Epithelial cell of proximal tubule (primary cell): ENCODE results near the gene CKB. TPM values are rescaled to one million over a fixed set of nuclear protein-coding genes. Genes with fewer than 3 reads are reported as not detected.
A peak's percentile ranks its signal among the peaks of the same experiment; 100 is the strongest.
"Not testable (repeated sequence)": the region's sequence is repeated elsewhere in the genome, so short reads cannot be mapped to it uniquely, and the experiment has no call there.

Experiments
- DNase-seq: peaks from one replicate; pipeline ENCODE4 v3.0.0-alpha.2; 2011; ENCODE audit warnings: low read depth
- H3K4me3 ChIP-seq: 2 replicates; pipeline ENCODE4 v1.5.1; 2011; ENCODE audit warnings: low read depth, mild to moderate bottlenecking, low read length
- CTCF ChIP-seq: conservative IDR thresholded peaks from 2 replicates; pipeline ENCODE4 v1.5.1; 2012; ENCODE audit warnings: low read depth, mild to moderate bottlenecking, low read length
- total RNA-seq: library from RNA; depleted of rRNA; stranded (reverse); fragments of >200 nt; gene quantifications from 2 replicates; pipeline ENCODE4 v1.2.3, GENCODE V29; 2015

Gene CKB
- total RNA-seq, 1 donor from 2014 or later: 789 TPM

GRCh38 chr14:103526247-103526913 lies 3.8 kb upstream of the CKB start:
- no peak overlapping the region for H3K4me3 ChIP-seq
- no peak for DNase-seq
- no peak for TF ChIP-seq CTCF

- DNase-seq, H3K4me3 ChIP-seq: not testable (repeated sequence)
Measured at GRCh38 chr14:103525430-103526246, 3.0 kb upstream of the CKB start.

GRCh38 chr14:103524002-103524935 lies 1.6 kb upstream of the CKB start:
- TF ChIP-seq CTCF: no peak
- no peak for DNase-seq
- no peak overlapping the region for H3K4me3 ChIP-seq

- no peak for TF ChIP-seq CTCF
- no peak for DNase-seq
- no peak overlapping the region for H3K4me3 ChIP-seq
Measured at GRCh38 chr14:103523575-103523954, 935 bp upstream of the CKB start.

GRCh38 chr14:103521951-103522563 lies 573 bp downstream of the CKB start:
- no peak for TF ChIP-seq CTCF
- peak overlapping the region; percentile 72 for H3K4me3 ChIP-seq
- no peak for DNase-seq

- peak overlapping the region; percentile 72 for H3K4me3 ChIP-seq
Measured at GRCh38 chr14:103521438-103521950, 1.1 kb downstream of the CKB start.

More at GRCh38 chr14:103521438-103521950, 1.1 kb downstream of the CKB start:
- no peak for TF ChIP-seq CTCF
- DNase-seq: no peak
